Effector memory CD4-positive, alpha-beta T cell (primary cell): ENCODE measurements around the gene EPB42.

Experiments
- DNase-seq, 3 donors: peaks; one replicate each; pipeline ENCODE4 v3.0.0-alpha.2; 2020
- H3K27ac ChIP-seq: 2 replicates; pipeline ENCODE4 v1.7.0; 2013; ENCODE audit warnings: mild to moderate bottlenecking, low read length, moderate library complexity; ENCODE audit not compliant: insufficient read depth, poor library complexity, severe bottlenecking
- H3K27me3 ChIP-seq: replicated peaks from 2 replicates; pipeline ENCODE4 v1.7.0; 2013; ENCODE audit warnings: mild to moderate bottlenecking, low read length; ENCODE audit not compliant: insufficient read depth, control insufficient read depth, poor library complexity, severe bottlenecking
- H3K36me3 ChIP-seq: 2 replicates; pipeline ENCODE4 v1.7.0; 2013; ENCODE audit warnings: mild to moderate bottlenecking, low read length, moderate library complexity; ENCODE audit not compliant: control insufficient read depth, insufficient read depth
- H3K4me1 ChIP-seq: 2 replicates; pipeline ENCODE4 v1.7.0; 2013; ENCODE audit warnings: low read length, mild to moderate bottlenecking; ENCODE audit not compliant: control insufficient read depth, insufficient read depth, poor library complexity, severe bottlenecking
- H3K4me3 ChIP-seq: 2 replicates; pipeline ENCODE4 v1.7.0; 2013; ENCODE audit warnings: low read length, low read depth, mild to moderate bottlenecking; ENCODE audit not compliant: insufficient read depth, poor library complexity, severe bottlenecking
- H3K9me3 ChIP-seq: 2 replicates; pipeline ENCODE4 v1.7.0; 2013; ENCODE audit warnings: mild to moderate bottlenecking, low read length, moderate library complexity; ENCODE audit not compliant: control insufficient read depth

EPB42 gene

DNA sequence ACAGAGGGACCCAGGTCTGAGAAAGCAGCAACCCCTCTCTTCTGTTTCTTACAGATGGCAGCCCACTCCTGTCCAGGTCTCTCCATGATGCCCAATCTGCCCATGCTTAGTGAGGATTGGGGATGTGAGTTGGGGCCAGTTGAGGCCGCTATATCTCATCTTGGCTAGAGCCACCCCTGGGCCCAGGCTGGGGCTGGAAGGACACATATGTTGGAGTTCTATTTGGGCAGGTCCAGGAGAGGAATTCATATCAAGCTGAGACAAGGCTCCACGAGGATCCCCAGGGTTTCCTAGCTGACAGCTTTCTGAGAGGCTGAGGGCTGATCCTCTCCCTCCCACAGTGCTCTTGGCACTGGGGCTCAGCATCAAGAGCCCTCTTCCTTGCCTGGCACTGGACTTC lies 34.6 kb upstream of the EPB42 start:
- Histone ChIP-seq H3K36me3 (no peaks in the 10 kb centered on the region), H3K27ac (no peak overlapping the region), H3K4me3 (no peak overlapping the region), H3K4me1 (no peaks in the 10 kb centered on the region), H3K27me3 (no peaks in the 10 kb centered on the region), H3K9me3 (no peaks in the 10 kb centered on the region)
- no peak for DNase-seq

- H3K9me3 ChIP-seq = no peaks in the 10 kb centered on the region
- H3K27me3 ChIP-seq = no peaks in the 10 kb centered on the region
- no peak overlapping the region for H3K27ac ChIP-seq
- H3K4me1 ChIP-seq = no peaks in the 10 kb centered on the region
- H3K4me3 ChIP-seq = no peak overlapping the region
- no peaks in the 10 kb centered on the region for H3K36me3 ChIP-seq
- DNase-seq = peak; percentile 20 to 35 (median 30)
Observed at GRCh38 chr15:43253431-43254403, 32.9 kb upstream of the EPB42 start.

- no peaks in the 10 kb centered on the region for H3K27me3 ChIP-seq
- no peaks in the 10 kb centered on the region for H3K4me1 ChIP-seq
- no peaks in the 10 kb centered on the region for H3K9me3 ChIP-seq
- no peak for DNase-seq
- H3K4me3 ChIP-seq = no peak overlapping the region
- H3K27ac ChIP-seq = no peak overlapping the region
- H3K36me3 ChIP-seq = no peaks in the 10 kb centered on the region
Observed at GRCh38 chr15:43251871-43252250, 31.0 kb upstream of the EPB42 start.

- Histone ChIP-seq H3K4me1 (no peaks in the 10 kb centered on the region), H3K4me3 (no peak overlapping the region), H3K9me3 (no peaks in the 10 kb centered on the region), H3K27me3 (no peaks in the 10 kb centered on the region), H3K27ac (no peak overlapping the region), H3K36me3 (no peaks in the 10 kb centered on the region)
- no peak for DNase-seq
Observed at GRCh38 chr15:43251185-43251870, 30.5 kb upstream of the EPB42 start.

- H3K4me1 ChIP-seq = no peaks in the 10 kb centered on the region
- H3K27me3 ChIP-seq = no peaks in the 10 kb centered on the region
- no peak for DNase-seq
- H3K27ac ChIP-seq = no peak overlapping the region
- no peak overlapping the region for H3K4me3 ChIP-seq
- no peaks in the 10 kb centered on the region for H3K9me3 ChIP-seq
- no peaks in the 10 kb centered on the region for H3K36me3 ChIP-seq
Observed at GRCh38 chr15:43250785-43251184, 30.0 kb upstream of the EPB42 start.

- Histone ChIP-seq H3K4me1 (no peaks in the 10 kb centered on the region), H3K36me3 (no peaks in the 10 kb centered on the region), H3K4me3 (no peak overlapping the region), H3K27ac (no peak overlapping the region), H3K27me3 (no peaks in the 10 kb centered on the region), H3K9me3 (no peaks in the 10 kb centered on the region)
- no peak for DNase-seq
Observed at GRCh38 chr15:43249699-43250203, 28.9 kb upstream of the EPB42 start.

DNA sequence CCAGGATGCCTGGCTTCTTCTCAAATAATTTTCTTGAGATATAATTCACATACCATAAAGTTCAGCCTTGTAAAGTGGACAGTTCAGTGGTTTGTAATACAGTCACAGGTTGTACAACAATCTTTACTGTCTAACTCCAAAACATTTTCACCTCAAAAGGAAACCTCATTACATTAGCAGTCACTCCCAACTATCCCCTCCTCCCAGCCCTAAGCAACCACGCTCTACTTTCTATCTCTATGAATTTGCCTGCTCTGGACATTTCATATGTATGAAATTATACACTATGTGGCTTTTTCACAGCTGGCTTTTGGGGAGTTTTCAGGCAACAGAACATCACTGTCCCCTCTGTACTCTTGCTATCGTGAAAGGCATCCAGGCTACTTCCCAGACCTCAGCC lies 28.4 kb upstream of the EPB42 start:
- H3K27ac ChIP-seq = no peak overlapping the region
- H3K27me3 ChIP-seq = no peaks in the 10 kb centered on the region
- no peaks in the 10 kb centered on the region for H3K36me3 ChIP-seq
- H3K4me1 ChIP-seq = no peaks in the 10 kb centered on the region
- no peak for DNase-seq
- no peaks in the 10 kb centered on the region for H3K9me3 ChIP-seq
- no peak overlapping the region for H3K4me3 ChIP-seq

- Histone ChIP-seq H3K4me1 (no peaks in the 10 kb centered on the region), H3K36me3 (no peaks in the 10 kb centered on the region), H3K27me3 (no peaks in the 10 kb centered on the region), H3K9me3 (no peaks in the 10 kb centered on the region), H3K4me3 (no peak overlapping the region), H3K27ac (no peak overlapping the region)
- no peak for DNase-seq
Observed at GRCh38 chr15:43246261-43246774, 25.5 kb upstream of the EPB42 start.

GRCh38 chr15:43244092-43244491 lies 23.3 kb upstream of the EPB42 start:
- H3K4me1 ChIP-seq = no peaks in the 10 kb centered on the region
- DNase-seq = no peak
- H3K27me3 ChIP-seq = no peaks in the 10 kb centered on the region
- H3K36me3 ChIP-seq = no peaks in the 10 kb centered on the region
- H3K4me3 ChIP-seq = no peak overlapping the region
- no peaks in the 10 kb centered on the region for H3K9me3 ChIP-seq
- no peak overlapping the region for H3K27ac ChIP-seq
